Measurements from ENCODE around the gene CLN6. TPM values are rescaled to one million over a fixed set of nuclear protein-coding genes. Genes with fewer than 3 reads are reported as not detected.

CLN6 gene
- total RNA-seq, 1 donor = 15.2 TPM

DNA sequence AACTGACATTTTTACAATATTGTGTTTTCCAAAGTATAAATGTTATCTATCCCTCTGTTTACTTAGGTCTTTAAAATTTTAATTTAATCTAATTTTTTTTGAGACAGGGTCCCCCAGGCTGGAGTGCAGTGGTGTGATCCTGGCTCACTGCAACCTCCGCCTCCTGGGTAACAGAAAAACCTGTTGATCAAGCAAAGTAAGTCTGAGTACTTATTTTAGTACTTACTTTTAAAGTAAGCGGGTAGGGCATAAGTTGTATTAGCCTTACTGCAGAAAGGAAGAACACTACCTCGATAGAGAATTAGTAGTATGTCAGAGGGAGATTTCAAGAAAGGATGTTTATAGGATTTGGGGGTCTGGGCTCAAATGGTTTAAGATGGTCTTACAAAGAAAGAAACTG lies 36.1 kb upstream of the CLN6 start:
- Histone ChIP-seq H3K4me3 (ENCODE audit: insufficient read depth, low read length) (no peak overlapping the region), H4K20me1 (ENCODE audit: insufficient read depth, low read length) (no peaks in the 10 kb centered on the region), H3K4me2 (ENCODE audit: insufficient read depth, low read length) (no peak overlapping the region), H3K27ac (ENCODE audit: low read depth, low read length) (no peak overlapping the region), H3K4me1 (ENCODE audit: insufficient read depth, low read length) (no peaks in the 10 kb centered on the region), H3K9me3 (ENCODE audit: low read depth, low read length) (no peaks in the 10 kb centered on the region), H2AFZ (ENCODE audit: low read length) (no peak overlapping the region), H3K27me3 (ENCODE audit: insufficient read depth, low read length) (peaks cover 7% of the 10 kb centered on the region), H3K36me3 (ENCODE audit: insufficient read depth, low read length) (no peaks in the 10 kb centered on the region), H3K79me2 (ENCODE audit: insufficient read depth, low read length) (no peaks in the 10 kb centered on the region)
- no peak for DNase-seq (ENCODE audit: insufficient read length, low spot score, missing footprints)
- TF ChIP-seq, protein P1, sequence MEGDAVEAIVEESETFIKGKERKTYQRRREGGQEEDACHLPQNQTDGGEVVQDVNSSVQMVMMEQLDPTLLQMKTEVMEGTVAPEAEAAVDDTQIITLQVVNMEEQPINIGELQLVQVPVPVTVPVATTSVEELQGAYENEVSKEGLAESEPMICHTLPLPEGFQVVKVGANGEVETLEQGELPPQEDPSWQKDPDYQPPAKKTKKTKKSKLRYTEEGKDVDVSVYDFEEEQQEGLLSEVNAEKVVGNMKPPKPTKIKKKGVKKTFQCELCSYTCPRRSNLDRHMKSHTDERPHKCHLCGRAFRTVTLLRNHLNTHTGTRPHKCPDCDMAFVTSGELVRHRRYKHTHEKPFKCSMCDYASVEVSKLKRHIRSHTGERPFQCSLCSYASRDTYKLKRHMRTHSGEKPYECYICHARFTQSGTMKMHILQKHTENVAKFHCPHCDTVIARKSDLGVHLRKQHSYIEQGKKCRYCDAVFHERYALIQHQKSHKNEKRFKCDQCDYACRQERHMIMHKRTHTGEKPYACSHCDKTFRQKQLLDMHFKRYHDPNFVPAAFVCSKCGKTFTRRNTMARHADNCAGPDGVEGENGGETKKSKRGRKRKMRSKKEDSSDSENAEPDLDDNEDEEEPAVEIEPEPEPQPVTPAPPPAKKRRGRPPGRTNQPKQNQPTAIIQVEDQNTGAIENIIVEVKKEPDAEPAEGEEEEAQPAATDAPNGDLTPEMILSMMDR (IDR thresholded peaks at IDR 0.05; ENCODE audit: extremely low read depth, low read depth, low read length) = no peak

DNA sequence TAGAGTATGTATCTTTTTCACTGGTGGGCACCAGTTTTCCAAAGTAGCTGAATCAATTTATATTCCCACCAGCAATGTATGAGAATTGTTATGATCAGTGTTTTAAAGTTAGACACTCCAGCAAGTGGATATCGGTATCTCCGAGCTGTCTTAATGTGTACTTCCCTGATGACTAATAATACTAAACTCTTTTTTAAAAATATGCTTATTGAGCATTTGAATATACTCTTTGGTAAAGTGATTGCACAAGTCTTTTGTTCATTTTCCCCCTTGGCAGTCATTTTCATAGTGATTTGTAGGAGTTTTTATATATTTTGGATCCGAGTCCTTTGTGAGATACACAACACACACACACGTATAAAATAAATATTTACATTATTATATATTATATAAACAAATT lies 35.6 kb upstream of the CLN6 start:
- no peak overlapping the region for H3K27ac ChIP-seq (ENCODE audit: low read depth, low read length)
- H2AFZ ChIP-seq (ENCODE audit: low read length) = no peak overlapping the region
- no peak overlapping the region for H3K4me3 ChIP-seq (ENCODE audit: insufficient read depth, low read length)
- H3K27me3 ChIP-seq (ENCODE audit: insufficient read depth, low read length) = peaks cover 7% of the 10 kb centered on the region
- no peaks in the 10 kb centered on the region for H3K9me3 ChIP-seq (ENCODE audit: low read depth, low read length)
- no peaks in the 10 kb centered on the region for H3K36me3 ChIP-seq (ENCODE audit: insufficient read depth, low read length)
- no peak overlapping the region for H3K4me2 ChIP-seq (ENCODE audit: insufficient read depth, low read length)
- H3K4me1 ChIP-seq (ENCODE audit: insufficient read depth, low read length) = no peaks in the 10 kb centered on the region
- H3K79me2 ChIP-seq (ENCODE audit: insufficient read depth, low read length) = no peaks in the 10 kb centered on the region
- DNase-seq (ENCODE audit: insufficient read length, low spot score, missing footprints) = no peak
- no peaks in the 10 kb centered on the region for H4K20me1 ChIP-seq (ENCODE audit: insufficient read depth, low read length)
- TF ChIP-seq, protein P1 (IDR thresholded peaks at IDR 0.05; ENCODE audit: extremely low read depth, low read depth, low read length) = no peak

DNA sequence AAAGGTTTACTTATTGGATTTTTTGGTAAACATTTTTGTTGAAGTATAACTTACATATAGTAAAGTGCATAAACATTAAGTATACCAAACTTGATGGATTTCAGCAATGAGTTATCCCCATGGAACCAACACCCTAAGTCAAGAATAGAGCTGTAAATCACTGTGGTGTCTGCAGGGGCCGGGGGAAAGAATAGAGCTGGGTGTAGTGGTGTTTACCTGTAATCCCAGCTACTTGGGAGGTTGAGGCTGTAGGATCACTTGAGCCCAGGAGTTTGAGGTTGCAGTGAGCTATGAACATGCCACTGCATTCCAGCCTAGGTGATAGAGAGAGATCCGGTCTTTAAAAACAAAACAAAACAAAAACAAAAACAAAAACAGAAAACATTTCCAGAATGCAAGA lies 34.8 kb upstream of the CLN6 start:
- H3K27ac ChIP-seq (ENCODE audit: low read depth, low read length) = no peak overlapping the region
- no peaks in the 10 kb centered on the region for H3K79me2 ChIP-seq (ENCODE audit: insufficient read depth, low read length)
- no peak overlapping the region for H3K4me2 ChIP-seq (ENCODE audit: insufficient read depth, low read length)
- no peak overlapping the region for H2AFZ ChIP-seq (ENCODE audit: low read length)
- TF ChIP-seq, protein P1 (IDR thresholded peaks at IDR 0.05; ENCODE audit: extremely low read depth, low read depth, low read length) = no peak
- H4K20me1 ChIP-seq (ENCODE audit: insufficient read depth, low read length) = no peaks in the 10 kb centered on the region
- no peaks in the 10 kb centered on the region for H3K36me3 ChIP-seq (ENCODE audit: insufficient read depth, low read length)
- no peaks in the 10 kb centered on the region for H3K4me1 ChIP-seq (ENCODE audit: insufficient read depth, low read length)
- peaks cover 7% of the 10 kb centered on the region for H3K27me3 ChIP-seq (ENCODE audit: insufficient read depth, low read length)
- H3K9me3 ChIP-seq (ENCODE audit: low read depth, low read length) = no peaks in the 10 kb centered on the region
- DNase-seq (ENCODE audit: insufficient read length, low spot score, missing footprints) = no peak
- H3K4me3 ChIP-seq (ENCODE audit: insufficient read depth, low read length) = no peak overlapping the region

DNA sequence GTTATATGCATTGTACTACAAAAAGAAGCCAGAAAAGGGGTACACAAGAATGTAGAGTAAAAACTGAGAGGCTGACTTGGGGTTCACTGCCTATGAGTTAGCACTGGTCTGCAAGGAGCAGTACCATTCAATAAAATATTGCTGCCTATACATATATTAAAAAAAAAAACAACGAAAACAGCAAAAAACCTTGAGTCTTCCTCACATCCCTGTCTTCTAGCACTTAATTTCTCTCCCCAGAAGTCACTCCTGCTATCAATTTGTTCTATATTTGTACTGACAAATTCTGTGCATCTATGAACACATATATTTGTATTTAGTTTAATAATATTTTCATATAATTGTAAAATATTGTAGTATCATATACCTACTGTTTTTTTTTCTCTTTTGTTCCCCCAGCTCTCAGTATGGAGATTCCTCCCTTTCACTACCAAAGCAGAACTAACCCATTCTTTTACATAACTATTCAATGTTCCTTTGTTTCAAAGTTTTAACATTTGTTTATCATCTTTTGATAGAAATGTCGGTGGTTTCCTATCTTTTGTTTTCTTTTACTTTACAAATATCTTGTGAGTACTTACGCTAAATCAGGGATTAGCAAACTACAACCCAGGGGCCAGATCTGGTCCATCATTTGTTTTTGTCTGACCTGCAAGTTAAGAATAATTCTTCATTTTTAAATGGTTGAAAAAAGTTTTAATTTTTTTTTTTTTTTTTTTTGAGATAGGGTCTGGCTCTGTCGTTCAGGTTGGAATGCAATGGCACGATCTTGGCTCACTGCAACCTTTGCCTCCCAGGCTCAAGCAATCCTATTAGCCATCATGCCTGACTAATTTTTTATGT lies 33.2 kb upstream of the CLN6 start:
- Histone ChIP-seq H3K36me3 (ENCODE audit: insufficient read depth, low read length) (no peaks in the 10 kb centered on the region), H2AFZ (ENCODE audit: low read length) (no peak overlapping the region), H3K4me1 (ENCODE audit: insufficient read depth, low read length) (peaks cover 7% of the 10 kb centered on the region), H4K20me1 (ENCODE audit: insufficient read depth, low read length) (no peaks in the 10 kb centered on the region), H3K4me3 (ENCODE audit: insufficient read depth, low read length) (no peak overlapping the region), H3K27ac (ENCODE audit: low read depth, low read length) (no peak overlapping the region), H3K27me3 (ENCODE audit: insufficient read depth, low read length) (peaks cover 7% of the 10 kb centered on the region), H3K79me2 (ENCODE audit: insufficient read depth, low read length) (no peaks in the 10 kb centered on the region), H3K4me2 (ENCODE audit: insufficient read depth, low read length) (no peak overlapping the region), H3K9me3 (ENCODE audit: low read depth, low read length) (no peaks in the 10 kb centered on the region)
- no peak for DNase-seq (ENCODE audit: insufficient read length, low spot score, missing footprints)
- TF ChIP-seq, protein P1 (IDR thresholded peaks at IDR 0.05; ENCODE audit: extremely low read depth, low read depth, low read length) = no peak
